ENCODE measurements around the gene TNPO1. TPM values are rescaled to one million over a fixed set of nuclear protein-coding genes. Genes with fewer than 3 reads are reported as not detected.

The TNPO1 gene
- total RNA-seq, 2 donors from 2014 or later = 133 to 141 TPM

- H3K9me3 ChIP-seq (ENCODE audit: control insufficient read depth, low read length) = no peaks in the 10 kb centered on the region
- no peak overlapping the region for H3K9ac ChIP-seq (ENCODE audit: extremely low read depth, low read length, poor library complexity, severe bottlenecking)
- Mint-ChIP-seq H3K9me3 (no peaks in the 10 kb centered on the region), H3K27me3 (ENCODE audit: insufficient read depth) (no peaks in the 10 kb centered on the region), H3K27ac (no peak overlapping the region), H3K4me1 (peaks cover 12% of the 10 kb centered on the region), H3K36me3 (ENCODE audit: low read depth) (peaks cover 86% of the 10 kb centered on the region), H3K4me3 (no peak overlapping the region)
- TF ChIP-seq, protein P1, sequence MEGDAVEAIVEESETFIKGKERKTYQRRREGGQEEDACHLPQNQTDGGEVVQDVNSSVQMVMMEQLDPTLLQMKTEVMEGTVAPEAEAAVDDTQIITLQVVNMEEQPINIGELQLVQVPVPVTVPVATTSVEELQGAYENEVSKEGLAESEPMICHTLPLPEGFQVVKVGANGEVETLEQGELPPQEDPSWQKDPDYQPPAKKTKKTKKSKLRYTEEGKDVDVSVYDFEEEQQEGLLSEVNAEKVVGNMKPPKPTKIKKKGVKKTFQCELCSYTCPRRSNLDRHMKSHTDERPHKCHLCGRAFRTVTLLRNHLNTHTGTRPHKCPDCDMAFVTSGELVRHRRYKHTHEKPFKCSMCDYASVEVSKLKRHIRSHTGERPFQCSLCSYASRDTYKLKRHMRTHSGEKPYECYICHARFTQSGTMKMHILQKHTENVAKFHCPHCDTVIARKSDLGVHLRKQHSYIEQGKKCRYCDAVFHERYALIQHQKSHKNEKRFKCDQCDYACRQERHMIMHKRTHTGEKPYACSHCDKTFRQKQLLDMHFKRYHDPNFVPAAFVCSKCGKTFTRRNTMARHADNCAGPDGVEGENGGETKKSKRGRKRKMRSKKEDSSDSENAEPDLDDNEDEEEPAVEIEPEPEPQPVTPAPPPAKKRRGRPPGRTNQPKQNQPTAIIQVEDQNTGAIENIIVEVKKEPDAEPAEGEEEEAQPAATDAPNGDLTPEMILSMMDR (conservative IDR thresholded peaks at IDR 0.05) = no peak
- no peaks in the 10 kb centered on the region for H3K27me3 ChIP-seq (ENCODE audit: control insufficient read depth, insufficient read depth, low read length, poor library complexity, severe bottlenecking)
- DNase-seq = no peak
- H3K27ac ChIP-seq (ENCODE audit: low read depth, low read length) = no peak overlapping the region
- H3K36me3 ChIP-seq (ENCODE audit: control insufficient read depth, insufficient read depth, low read length) = peaks cover 86% of the 10 kb centered on the region
- H3K4me3 ChIP-seq (ENCODE audit: low read length) = no peak overlapping the region
- 90% methylated on average over 1 of the region's 1 CpG; no CpG with 5 or more reads in 1 of the 2 experiments for WGBS, 2 experiments (ENCODE audit: insufficient coverage in 1 of 2, insufficient read length in 1 of 2)
- peaks cover 2% of the 10 kb centered on the region for H3K4me1 ChIP-seq (ENCODE audit: control insufficient read depth, insufficient read depth, low read length)
These were observed 68.4 kb downstream of the TNPO1 start for GRCh38 chr5:72884892-72885291.

DNA sequence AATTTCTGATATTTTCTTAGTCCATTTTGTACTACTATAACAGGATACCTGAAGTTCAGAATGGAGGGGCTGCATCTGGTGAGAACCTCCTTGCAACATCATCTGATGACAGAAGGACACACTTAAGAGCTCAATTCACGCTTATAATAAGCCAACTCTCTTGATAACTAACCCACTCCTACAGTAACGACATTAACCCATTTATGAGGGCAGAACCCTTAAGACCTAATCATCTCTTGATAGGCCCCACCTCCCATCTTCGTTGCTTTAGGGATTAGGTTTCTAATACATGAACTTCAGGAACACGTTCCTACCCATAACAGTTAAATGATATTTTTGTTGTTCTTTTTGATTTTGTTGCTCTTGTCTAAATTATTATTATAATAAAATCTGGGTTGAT is 69.4 kb downstream of the TNPO1 start:
- Histone ChIP-seq H3K27me3 (ENCODE audit: control insufficient read depth, insufficient read depth, low read length, poor library complexity, severe bottlenecking) (no peaks in the 10 kb centered on the region), H3K27ac (ENCODE audit: low read depth, low read length) (no peak overlapping the region), H3K4me1 (ENCODE audit: control insufficient read depth, insufficient read depth, low read length) (peaks cover 2% of the 10 kb centered on the region), H3K4me3 (ENCODE audit: low read length) (no peak overlapping the region), H3K9me3 (ENCODE audit: control insufficient read depth, low read length) (no peaks in the 10 kb centered on the region), H3K9ac (ENCODE audit: extremely low read depth, low read length, poor library complexity, severe bottlenecking) (no peak overlapping the region), H3K36me3 (ENCODE audit: control insufficient read depth, insufficient read depth, low read length) (peaks cover 96% of the 10 kb centered on the region)
- no peak for DNase-seq
- no peaks in the 10 kb centered on the region for H3K9me3 Mint-ChIP-seq
- H3K27ac Mint-ChIP-seq = no peak overlapping the region
- 97 to 100% methylated on average over 2 to 4 of the region's 4 CpGs for WGBS, 2 experiments (ENCODE audit: insufficient coverage in 1 of 2, insufficient read length in 1 of 2)
- no peak overlapping the region for H3K4me3 Mint-ChIP-seq
- peaks cover 12% of the 10 kb centered on the region for H3K4me1 Mint-ChIP-seq
- no peaks in the 10 kb centered on the region for H3K27me3 Mint-ChIP-seq (ENCODE audit: insufficient read depth)
- TF ChIP-seq, protein P1 (conservative IDR thresholded peaks at IDR 0.05) = no peak
- H3K36me3 Mint-ChIP-seq (ENCODE audit: low read depth) = peaks cover 89% of the 10 kb centered on the region

DNA sequence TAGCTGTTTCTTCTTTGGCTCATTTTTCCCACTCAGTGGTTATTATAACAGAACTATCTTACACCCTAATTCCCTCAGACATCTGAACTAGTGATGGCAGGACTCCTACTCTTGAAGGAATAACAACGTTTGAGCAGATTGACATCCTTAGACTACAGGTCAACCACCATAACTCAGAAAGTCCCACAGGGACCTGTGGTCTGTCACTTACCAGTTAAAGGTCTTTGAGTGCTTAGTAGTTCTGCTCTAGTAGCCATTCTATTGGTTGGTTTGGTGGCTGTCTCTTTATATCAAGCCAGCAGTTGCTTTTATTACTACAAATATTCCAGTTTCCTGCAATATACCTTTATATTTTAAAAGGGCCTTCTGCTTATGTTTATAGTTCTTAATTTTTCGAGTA is 72.1 kb downstream of the TNPO1 start:
- Mint-ChIP-seq H3K9me3 (no peaks in the 10 kb centered on the region), H3K4me1 (peaks cover 4% of the 10 kb centered on the region), H3K27me3 (ENCODE audit: insufficient read depth) (no peaks in the 10 kb centered on the region), H3K27ac (no peak overlapping the region), H3K36me3 (ENCODE audit: low read depth) (peaks cover 87% of the 10 kb centered on the region), H3K4me3 (no peak overlapping the region)
- no peak overlapping the region for H3K9ac ChIP-seq (ENCODE audit: extremely low read depth, low read length, poor library complexity, severe bottlenecking)
- H3K36me3 ChIP-seq (ENCODE audit: control insufficient read depth, insufficient read depth, low read length) = peaks cover 95% of the 10 kb centered on the region
- H3K9me3 ChIP-seq (ENCODE audit: control insufficient read depth, low read length) = no peaks in the 10 kb centered on the region
- TF ChIP-seq, protein P1 (conservative IDR thresholded peaks at IDR 0.05) = no peak
- no peaks in the 10 kb centered on the region for H3K27me3 ChIP-seq (ENCODE audit: control insufficient read depth, insufficient read depth, low read length, poor library complexity, severe bottlenecking)
- no peak overlapping the region for H3K4me3 ChIP-seq (ENCODE audit: low read length)
- H3K4me1 ChIP-seq (ENCODE audit: control insufficient read depth, insufficient read depth, low read length) = no peaks in the 10 kb centered on the region
- DNase-seq = no peak
- no peak overlapping the region for H3K27ac ChIP-seq (ENCODE audit: low read depth, low read length)
- 90 to 95% methylated on average over 2 of the region's 2 CpGs for WGBS, 2 experiments (ENCODE audit: insufficient coverage in 1 of 2, insufficient read length in 1 of 2)

Measured in endodermal cell (in vitro differentiated cells).